GM23248 (cell line): ENCODE measurements around the gene RNASE7. TPM values are rescaled to one million over a fixed set of nuclear protein-coding genes. Genes with fewer than 3 reads are reported as not detected.

Source experiments
- DNase-seq: peaks from one replicate; pipeline ENCODE4 v3.0.0-alpha.2; 2015
- H2AFZ ChIP-seq: fragments of 200-600 bp; sonication (generic); 2 replicates; pipeline ENCODE4 v1.6.1; 2016; ENCODE audit warnings: antibody characterized with exemption
- H3F3A ChIP-seq: fragments of 200-600 bp; sonication (generic); 2 replicates; pipeline ENCODE4 v1.6.1; 2016; ENCODE audit warnings: mild to moderate bottlenecking, antibody characterized with exemption, mixed run types; ENCODE audit not compliant: insufficient read depth
- H3K27ac ChIP-seq: fragments of 200-600 bp; sonication (generic); 2 replicates; pipeline ENCODE4 v1.5.1; 2016; ENCODE audit warnings: mild to moderate bottlenecking
- H3K27me3 ChIP-seq: fragments of 200-600 bp; sonication (generic); replicated peaks from 2 replicates; pipeline ENCODE4 v1.6.1; 2016; ENCODE audit warnings: mild to moderate bottlenecking; ENCODE audit not compliant: insufficient read depth
- H3K36me3 ChIP-seq: fragments of 200-600 bp; sonication (generic); 2 replicates; pipeline ENCODE4 v1.6.1; 2016; ENCODE audit warnings: low read depth, mild to moderate bottlenecking
- H3K4me1 ChIP-seq: fragments of 200-600 bp; sonication (generic); 2 replicates; pipeline ENCODE4 v1.6.1; 2016; ENCODE audit warnings: mild to moderate bottlenecking; ENCODE audit not compliant: insufficient read depth
- H3K4me2 ChIP-seq: fragments of 200-600 bp; sonication (generic); one replicate; pipeline ENCODE4 v1.6.1; 2016; ENCODE audit warnings: mild to moderate bottlenecking; ENCODE audit not compliant: unreplicated experiment
- H3K4me3 ChIP-seq: fragments of 200-600 bp; sonication (generic); 2 replicates; pipeline ENCODE4 v1.5.1; 2016; ENCODE audit warnings: mild to moderate bottlenecking
- H3K79me2 ChIP-seq: fragments of 200-600 bp; sonication (generic); 2 replicates; pipeline ENCODE4 v1.6.1; 2016; ENCODE audit warnings: mild to moderate bottlenecking; ENCODE audit not compliant: insufficient read depth
- H3K9ac ChIP-seq: fragments of 200-600 bp; sonication (generic); 2 replicates; pipeline ENCODE4 v1.6.1; 2016; ENCODE audit warnings: mild to moderate bottlenecking
- H3K9me2 ChIP-seq: fragments of 200-600 bp; sonication (generic); 2 replicates; pipeline ENCODE4 v1.6.1; 2016; ENCODE audit warnings: mixed run types, mild to moderate bottlenecking, moderate library complexity; ENCODE audit not compliant: insufficient read depth
- H3K9me3 ChIP-seq: fragments of 200-600 bp; sonication (generic); one replicate; pipeline ENCODE4 v1.6.1; 2017; ENCODE audit warnings: low read depth
- H4K20me1 ChIP-seq: fragments of 200-600 bp; sonication (generic); 2 replicates; pipeline ENCODE4 v1.6.0; 2016; ENCODE audit not compliant: insufficient read depth
- EZH2 ChIP-seq: fragments of 200-600 bp; sonication (generic); IDR thresholded peaks from 2 replicates; pipeline ENCODE4 v1.6.1; 2018; ENCODE audit warnings: antibody characterized with exemption, mild to moderate bottlenecking; ENCODE audit not compliant: insufficient read depth, poor library complexity, severe bottlenecking
- EZH2phosphoT487 ChIP-seq: fragments of 200-600 bp; sonication (generic); IDR thresholded peaks from 2 replicates; pipeline ENCODE4 v1.6.1; 2018; ENCODE audit warnings: antibody characterized with exemption, moderate library complexity, mild to moderate bottlenecking, low read depth; ENCODE audit not compliant: insufficient read depth
- WGBS, 2 experiments: methylation state at CpG; one replicate each; pipeline ENCODE4 v1.1.6; 2015 to 2017; ENCODE audit warnings: low lambda C conversion rate in 2 of 2, low coverage in 1 of 2; ENCODE audit errors: missing lambda C conversion rate in 2 of 2; 5-methylcytosine and 5-hydroxymethylcytosine counted together
- in situ Hi-C: fragments of 300-500 bp; cut with MboI; formaldehyde crosslinking; loops from 2 replicates; pipeline ENCODE4 v1.15.0; 2020
- polyA plus RNA-seq: library from polyadenylated mRNA; unstranded; fragments of >200 nt; fragmentation: Nextera tagmentation; extraction: Ambion mirVana; gene quantifications from 2 replicates; pipeline ENCODE4 v1.2.1, GENCODE V29; 2016
- total RNA-seq: library from RNA; depleted of rRNA; stranded (reverse); fragments of >200 nt; shearing (Covaris generic); gene quantifications from 2 replicates; pipeline ENCODE4 v1.2.3, GENCODE V29; 2014

The RNASE7 gene
- total and polyA plus RNA-seq, 2 experiments from 2014 or later = not detected

DNA sequence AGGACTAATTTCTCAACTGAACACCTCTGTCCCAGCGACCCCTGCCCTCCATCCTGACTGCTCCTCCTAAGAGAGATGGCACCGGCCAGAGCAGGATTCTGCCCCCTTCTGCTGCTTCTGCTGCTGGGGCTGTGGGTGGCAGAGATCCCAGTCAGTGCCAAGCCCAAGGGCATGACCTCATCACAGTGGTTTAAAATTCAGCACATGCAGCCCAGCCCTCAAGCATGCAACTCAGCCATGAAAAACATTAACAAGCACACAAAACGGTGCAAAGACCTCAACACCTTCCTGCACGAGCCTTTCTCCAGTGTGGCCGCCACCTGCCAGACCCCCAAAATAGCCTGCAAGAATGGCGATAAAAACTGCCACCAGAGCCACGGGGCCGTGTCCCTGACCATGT lies 756 bp downstream of the RNASE7 start:
- H3K4me1 ChIP-seq = peaks cover 22% of the 10 kb centered on the region
- H3K9me2 ChIP-seq = no peaks in the 10 kb centered on the region
- H3K9ac ChIP-seq = no peak overlapping the region
- no peak for TF ChIP-seq EZH2phosphoT487
- no peak for TF ChIP-seq EZH2
- H3K79me2 ChIP-seq = no peaks in the 10 kb centered on the region
- no peaks in the 10 kb centered on the region for H3K9me3 ChIP-seq
- H3K27ac ChIP-seq = no peak overlapping the region
- no peak overlapping the region for H3K4me2 ChIP-seq
- H3K36me3 ChIP-seq = no peaks in the 10 kb centered on the region
- H4K20me1 ChIP-seq = no peaks in the 10 kb centered on the region
- no peak overlapping the region for H3K4me3 ChIP-seq
- H3K27me3 ChIP-seq = no peaks in the 10 kb centered on the region
- whole genome bisulfite sequencing, 2 experiments = 75 to 82% methylated on average over 8 of the region's 8 CpGs
- in situ Hi-C loops = no loop called here
- DNase-seq = no peak
- peaks cover 9% of the 10 kb centered on the region for H3F3A ChIP-seq
- H2AFZ ChIP-seq = no peak overlapping the region

DNA sequence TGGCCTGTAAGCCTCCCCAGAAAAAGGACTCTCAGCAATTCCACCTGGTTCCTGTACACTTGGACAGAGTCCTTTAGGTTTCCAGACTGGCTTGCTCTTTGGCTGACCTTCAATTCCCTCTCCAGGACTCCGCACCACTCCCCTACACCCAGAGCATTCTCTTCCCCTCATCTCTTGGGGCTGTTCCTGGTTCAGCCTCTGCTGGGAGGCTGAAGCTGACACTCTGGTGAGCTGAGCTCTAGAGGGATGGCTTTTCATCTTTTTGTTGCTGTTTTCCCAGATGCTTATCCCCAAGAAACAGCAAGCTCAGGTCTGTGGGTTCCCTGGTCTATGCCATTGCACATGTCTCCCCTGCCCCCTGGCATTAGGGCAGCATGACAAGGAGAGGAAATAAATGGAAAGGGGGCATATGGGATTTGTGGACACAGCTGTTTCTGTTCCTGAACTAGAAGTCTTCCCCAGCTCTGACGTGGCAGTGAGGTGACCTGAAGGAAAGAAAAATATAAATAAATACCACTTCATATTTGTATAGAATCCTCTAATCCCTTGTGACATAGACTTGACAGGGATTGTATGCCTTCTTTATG lies 1.3 kb downstream of the RNASE7 start:
- no peak for TF ChIP-seq EZH2phosphoT487
- TF ChIP-seq EZH2 = no peak
- in situ Hi-C loops = no loop called here
- H3K9me2 ChIP-seq = no peaks in the 10 kb centered on the region
- H3K27me3 ChIP-seq = no peaks in the 10 kb centered on the region
- H3K79me2 ChIP-seq = no peaks in the 10 kb centered on the region
- no peak overlapping the region for H3K4me2 ChIP-seq
- H3K36me3 ChIP-seq = no peaks in the 10 kb centered on the region
- H2AFZ ChIP-seq = no peak overlapping the region
- no peak overlapping the region for H3K9ac ChIP-seq
- no peak overlapping the region for H3K27ac ChIP-seq
- H3K9me3 ChIP-seq = no peaks in the 10 kb centered on the region
- H3F3A ChIP-seq = peaks cover 14% of the 10 kb centered on the region
- H4K20me1 ChIP-seq = no peaks in the 10 kb centered on the region
- 70 to 75% methylated on average over 2 of the region's 2 CpGs for WGBS, 2 experiments
- H3K4me3 ChIP-seq = no peak overlapping the region
- DNase-seq = no peak
- peaks cover 27% of the 10 kb centered on the region for H3K4me1 ChIP-seq

DNA sequence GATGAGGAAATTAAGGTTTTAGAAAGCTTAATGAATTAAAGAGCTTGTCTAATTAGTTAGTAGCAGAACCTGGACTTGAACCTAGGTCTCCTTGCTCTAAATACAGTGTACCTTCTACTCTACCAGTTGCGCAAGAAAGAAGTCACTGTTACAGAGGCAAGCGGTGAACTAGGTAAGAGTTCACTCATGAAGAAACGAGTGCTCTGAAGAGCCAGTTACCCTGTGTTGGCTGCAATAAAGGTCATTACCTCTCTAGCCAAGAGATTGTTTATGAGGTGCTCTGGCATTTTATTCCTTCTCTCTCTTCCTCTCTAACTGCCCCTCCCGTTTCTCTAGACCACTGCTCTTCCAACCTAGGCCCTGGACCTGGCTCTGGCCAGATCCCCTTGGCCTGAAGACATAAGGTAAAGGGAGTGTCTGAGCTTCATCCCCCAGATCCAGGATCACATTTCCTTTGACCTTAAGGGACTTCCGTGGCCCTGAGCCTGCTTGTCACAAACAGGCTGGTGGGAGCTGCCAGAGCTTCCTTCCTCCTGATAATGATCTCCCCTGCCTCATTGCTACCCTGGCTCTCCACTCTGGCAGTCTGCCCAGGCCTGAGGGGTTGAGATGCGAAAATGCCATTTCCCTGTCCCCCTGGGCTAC lies 1.9 kb downstream of the RNASE7 start:
- Histone ChIP-seq H3K36me3 (no peaks in the 10 kb centered on the region), H3K27me3 (no peaks in the 10 kb centered on the region), H3K79me2 (no peaks in the 10 kb centered on the region), H4K20me1 (no peaks in the 10 kb centered on the region), H3K27ac (no peak overlapping the region), H3K9ac (no peak overlapping the region), H3K4me3 (no peak overlapping the region), H3K9me3 (no peaks in the 10 kb centered on the region), H3K4me1 (peaks cover 28% of the 10 kb centered on the region), H2AFZ (no peak overlapping the region), H3K9me2 (no peaks in the 10 kb centered on the region), H3K4me2 (no peak overlapping the region), H3F3A (peaks cover 20% of the 10 kb centered on the region)
- in situ Hi-C loops = no loop called here
- no peak for DNase-seq
- TF ChIP-seq EZH2 = no peak
- no peak for TF ChIP-seq EZH2phosphoT487
- WGBS, 2 experiments = 65 to 66% methylated on average over 6 of the region's 6 CpGs

DNA sequence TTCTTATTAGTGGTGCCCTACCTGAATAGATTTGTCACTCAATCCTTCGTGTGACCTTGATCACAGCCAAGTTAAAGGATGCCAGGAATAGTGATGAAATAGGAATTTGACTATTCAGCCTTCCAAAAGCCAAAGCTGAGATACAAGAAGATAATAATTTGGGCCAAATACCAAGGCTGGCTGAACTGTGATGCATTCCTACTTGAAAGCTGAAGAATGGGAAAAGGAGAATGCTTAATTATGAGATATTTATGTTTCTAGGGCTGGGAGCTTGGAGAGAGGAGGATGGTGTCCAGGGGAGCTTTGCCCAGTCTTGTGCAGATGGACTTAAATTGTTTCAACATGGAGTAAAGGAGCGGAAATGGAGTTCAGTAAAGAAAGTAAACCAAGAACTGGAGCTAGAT lies 5.2 kb downstream of the RNASE7 start:
- peak overlapping the region; percentile 19 for H3K4me2 ChIP-seq

More for the DNA sequence above, 5.2 kb downstream of the RNASE7 start:
- Histone ChIP-seq H3K27ac (peak overlapping the region; percentile 54), H2AFZ (peak overlapping the region; percentile 43; the same call in 1 of the 2 replicates), H3K4me3 (no peak overlapping the region), H3K4me1 (peaks cover 33% of the 10 kb centered on the region), H3K9me3 (no peaks in the 10 kb centered on the region), H4K20me1 (no peaks in the 10 kb centered on the region), H3K27me3 (no peaks in the 10 kb centered on the region), H3K79me2 (no peaks in the 10 kb centered on the region), H3F3A (peaks cover 33% of the 10 kb centered on the region), H3K9me2 (no peaks in the 10 kb centered on the region), H3K9ac (no peak overlapping the region), H3K36me3 (no peaks in the 10 kb centered on the region)
- in situ Hi-C loops = no loop called here
- DNase-seq = peak; percentile 63
- 31 to 35% methylated on average over 2 of the region's 2 CpGs for WGBS, 2 experiments
- no peak for TF ChIP-seq EZH2
- TF ChIP-seq EZH2phosphoT487 = no peak
